ENCODE measurements around the gene ZNF311.
A peak's percentile ranks its signal among the peaks of the same experiment; 100 is the strongest.

ZNF311 gene

DNA sequence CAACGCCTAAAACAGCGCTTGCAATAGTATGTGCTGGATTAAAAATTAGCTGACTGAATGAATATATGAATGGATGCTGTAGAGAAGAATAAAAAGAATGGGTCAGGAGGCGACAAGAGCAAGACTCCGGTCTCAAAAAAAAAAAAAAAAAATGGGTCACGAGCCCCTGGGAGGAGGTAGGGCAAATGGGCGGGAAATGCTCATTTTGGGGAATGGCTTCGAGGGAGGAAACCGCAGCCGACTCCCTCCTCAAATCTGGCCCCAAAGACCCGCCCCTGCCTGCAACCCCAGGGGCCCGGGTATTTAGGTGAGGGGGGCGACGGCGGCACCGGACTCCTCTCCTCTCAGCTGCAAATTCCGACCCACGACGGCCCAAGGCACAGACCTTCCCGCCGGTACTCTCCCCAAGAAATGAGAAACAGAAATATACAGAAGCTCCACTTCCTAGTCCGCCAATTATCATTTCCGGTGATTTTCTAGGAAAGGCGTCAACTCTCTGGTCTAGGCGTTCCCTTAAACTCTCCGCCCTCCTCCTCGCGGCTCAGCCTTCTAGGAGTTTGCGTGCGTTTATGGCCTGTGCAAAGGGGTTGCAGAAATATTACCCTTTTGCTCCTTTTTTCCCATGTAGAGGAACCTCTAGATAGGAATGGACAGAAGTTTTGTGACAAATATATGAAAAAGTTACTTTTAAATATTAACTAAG lies at the start of gene ZNF311:
ZNF311 (minus strand) TSS at position 133 of the 703 bp plus-strand sequence. CDS start 1,361 bp downstream, outside the sequence.
- DNase-seq (ENCODE audit: low read depth), result peak; percentile 81

DNA sequence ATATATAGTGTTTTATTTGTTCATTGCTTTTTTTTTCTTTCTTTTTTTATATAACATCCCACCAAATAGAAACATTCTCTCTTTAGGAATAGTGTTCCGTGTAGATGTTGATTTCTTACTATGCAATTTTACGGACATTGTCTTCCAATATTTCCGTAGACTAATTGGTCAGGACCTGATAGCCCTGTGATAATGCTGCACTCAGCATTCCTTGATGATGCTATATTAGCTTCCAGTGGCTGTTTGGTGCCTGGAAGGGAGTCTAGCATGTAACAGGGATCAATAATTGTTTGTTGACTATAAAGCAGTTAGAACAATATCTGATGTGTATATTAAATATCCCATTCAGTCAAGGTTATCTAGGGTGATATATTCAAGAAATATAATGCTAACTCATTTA lies 46.6 kb upstream of the ZNF311 start:
- no peak for DNase-seq (ENCODE audit: low read depth)

DNA sequence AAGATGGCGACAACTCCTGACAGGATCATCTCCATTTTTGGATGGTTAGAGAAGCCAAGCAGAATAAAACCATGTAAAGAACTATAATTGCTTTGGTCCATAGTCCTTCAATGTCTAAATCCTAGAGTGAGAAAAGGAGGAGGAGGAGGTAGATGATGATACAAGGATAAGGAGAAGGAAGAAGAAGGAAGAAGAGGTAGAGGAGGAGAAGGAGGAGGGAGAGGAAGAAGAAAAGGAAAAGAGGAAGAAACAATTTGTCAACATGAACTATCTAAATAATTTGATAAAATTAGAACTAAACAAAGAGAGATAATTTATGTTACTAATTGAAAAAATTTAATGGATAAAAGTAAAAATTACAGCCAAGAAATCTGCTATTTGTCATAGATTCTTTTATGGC lies 40.0 kb upstream of the ZNF311 start, which contains the start of gene OR2W1:
OR2W1 (minus strand) TSS at position 101 of the 400 bp plus-strand sequence; CDS start at position 101, 0 bp downstream.
- no peak for DNase-seq (ENCODE audit: low read depth)

DNA sequence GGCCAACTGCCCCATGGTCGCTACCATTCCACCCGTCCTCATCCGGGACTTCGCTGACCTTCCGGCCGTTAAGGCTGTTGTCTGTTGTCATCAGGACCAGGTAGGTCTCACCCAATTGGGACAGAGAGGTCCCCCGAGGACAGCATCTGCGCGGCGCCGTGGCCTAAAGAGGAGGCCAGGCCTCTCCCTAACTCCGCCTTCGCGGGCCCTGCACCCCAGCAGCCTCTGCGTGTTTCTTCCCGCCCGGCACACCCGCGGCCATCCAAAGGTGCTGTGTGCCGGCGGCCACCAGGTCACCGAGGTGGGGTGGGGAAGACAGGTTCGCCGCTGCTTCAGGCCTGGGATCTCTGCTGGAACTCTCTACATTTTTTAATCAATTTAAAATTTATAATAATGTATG lies 30.8 kb upstream of the ZNF311 start:
- DNase-seq (ENCODE audit: low read depth), result no peak

DNA sequence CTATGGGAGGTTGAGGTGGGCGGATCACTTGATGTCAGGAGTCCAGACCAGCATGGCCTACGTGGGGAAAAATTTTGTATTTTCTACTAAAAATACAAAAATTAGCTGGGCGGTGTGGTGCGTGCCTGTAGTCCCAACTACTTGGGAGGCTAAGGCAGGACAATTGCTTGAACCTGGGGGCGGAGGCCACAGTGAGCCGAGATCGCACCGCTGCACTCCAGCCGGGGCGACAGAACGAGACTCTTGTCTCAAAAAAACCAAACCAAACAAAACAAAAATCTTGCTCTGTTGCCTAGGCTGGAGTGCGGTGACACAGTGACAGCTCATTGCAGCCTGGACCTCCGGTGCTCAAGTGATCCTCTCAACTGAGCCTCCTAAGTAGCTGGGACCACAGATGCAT lies 23.7 kb upstream of the ZNF311 start:
- no peak for DNase-seq (ENCODE audit: low read depth)

DNA sequence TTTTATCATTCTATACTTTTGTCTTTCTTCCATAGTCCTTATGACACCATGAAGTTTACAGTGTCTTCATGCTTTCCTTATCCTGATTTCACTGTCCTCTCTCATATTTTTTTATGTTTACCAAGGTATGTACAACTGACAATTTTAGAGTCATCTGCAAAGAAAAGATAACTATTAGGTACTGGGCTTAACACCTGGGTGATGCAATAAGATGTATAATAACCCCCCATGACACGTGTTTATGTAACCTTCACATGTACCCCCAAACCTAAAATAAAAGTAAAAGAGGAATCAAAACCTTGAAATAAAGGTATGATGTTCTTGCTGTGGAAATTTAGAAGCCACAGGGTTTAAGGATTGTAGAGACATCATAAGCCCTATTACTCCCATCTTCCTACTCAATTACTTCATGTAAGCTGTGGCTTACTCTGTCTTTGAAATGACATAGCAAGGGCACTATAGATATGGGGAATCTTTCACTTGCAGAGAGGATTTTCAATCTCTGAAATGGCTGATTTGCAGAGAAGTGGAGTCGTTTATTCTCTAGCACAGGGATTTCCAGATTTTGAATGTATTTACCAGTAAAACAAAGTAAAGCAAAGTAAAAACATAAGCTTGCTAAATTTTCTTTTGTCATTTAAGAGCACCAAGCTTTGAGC lies 20.9 kb upstream of the ZNF311 start:
- DNase-seq (ENCODE audit: low read depth), result no peak

DNA sequence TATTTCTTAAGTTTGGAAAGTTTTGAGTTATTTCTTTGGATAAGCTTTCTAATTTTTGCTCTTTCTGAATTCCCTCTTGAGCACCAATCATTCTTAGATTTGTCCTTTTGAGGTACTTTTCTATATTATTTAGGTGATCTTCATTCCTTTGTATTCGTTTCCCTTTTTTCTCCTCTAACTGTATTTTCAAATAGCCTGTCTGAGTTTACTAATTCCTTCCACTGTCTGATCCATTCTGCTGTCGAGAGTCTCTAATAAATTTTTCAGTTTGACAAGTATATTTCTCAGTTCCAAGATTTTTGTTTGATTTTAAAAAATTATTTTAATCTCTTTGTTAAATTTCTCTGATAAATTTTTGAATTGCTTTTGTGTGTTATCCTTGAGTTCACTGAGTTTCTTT lies 16.3 kb upstream of the ZNF311 start:
- no peak for DNase-seq (ENCODE audit: low read depth)

DNA sequence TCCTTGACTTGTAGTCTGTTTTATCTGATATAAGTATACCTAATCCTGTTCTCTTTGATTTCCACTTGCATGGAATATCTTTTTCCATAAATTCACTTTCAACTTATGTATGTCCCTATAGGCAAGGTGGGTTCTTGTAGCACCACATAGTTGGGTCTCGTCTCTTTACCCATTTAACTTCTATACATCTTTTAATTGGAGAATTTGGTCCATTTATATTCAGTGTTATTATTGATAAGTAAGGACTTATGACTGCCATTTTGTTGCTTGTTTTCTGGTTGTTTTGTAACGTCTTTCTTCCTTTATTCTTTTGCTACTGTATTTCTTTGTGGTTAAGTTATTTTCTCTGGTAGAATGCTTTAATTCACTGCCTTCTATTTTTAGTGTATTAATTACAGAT lies 14.5 kb upstream of the ZNF311 start:
- no peak for DNase-seq (ENCODE audit: low read depth)

DNA sequence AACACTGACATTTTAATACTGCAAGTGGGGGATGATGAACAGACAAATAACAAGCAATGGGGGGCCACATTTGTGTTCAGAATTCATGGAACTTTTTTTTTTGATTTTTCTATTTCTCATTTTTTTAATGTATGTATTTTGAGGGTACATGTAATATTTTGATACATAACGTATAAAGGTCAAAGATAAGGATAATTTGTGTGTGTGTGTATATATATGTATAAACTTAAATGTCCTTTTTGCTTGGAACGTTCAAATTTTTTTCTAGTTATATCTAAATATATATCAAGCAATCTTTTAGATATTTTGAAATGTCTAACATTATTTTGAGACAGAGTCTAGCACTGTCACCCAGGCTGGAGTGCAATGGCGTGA lies 12.3 kb upstream of the ZNF311 start:
- no peak for DNase-seq (ENCODE audit: low read depth)

DNA sequence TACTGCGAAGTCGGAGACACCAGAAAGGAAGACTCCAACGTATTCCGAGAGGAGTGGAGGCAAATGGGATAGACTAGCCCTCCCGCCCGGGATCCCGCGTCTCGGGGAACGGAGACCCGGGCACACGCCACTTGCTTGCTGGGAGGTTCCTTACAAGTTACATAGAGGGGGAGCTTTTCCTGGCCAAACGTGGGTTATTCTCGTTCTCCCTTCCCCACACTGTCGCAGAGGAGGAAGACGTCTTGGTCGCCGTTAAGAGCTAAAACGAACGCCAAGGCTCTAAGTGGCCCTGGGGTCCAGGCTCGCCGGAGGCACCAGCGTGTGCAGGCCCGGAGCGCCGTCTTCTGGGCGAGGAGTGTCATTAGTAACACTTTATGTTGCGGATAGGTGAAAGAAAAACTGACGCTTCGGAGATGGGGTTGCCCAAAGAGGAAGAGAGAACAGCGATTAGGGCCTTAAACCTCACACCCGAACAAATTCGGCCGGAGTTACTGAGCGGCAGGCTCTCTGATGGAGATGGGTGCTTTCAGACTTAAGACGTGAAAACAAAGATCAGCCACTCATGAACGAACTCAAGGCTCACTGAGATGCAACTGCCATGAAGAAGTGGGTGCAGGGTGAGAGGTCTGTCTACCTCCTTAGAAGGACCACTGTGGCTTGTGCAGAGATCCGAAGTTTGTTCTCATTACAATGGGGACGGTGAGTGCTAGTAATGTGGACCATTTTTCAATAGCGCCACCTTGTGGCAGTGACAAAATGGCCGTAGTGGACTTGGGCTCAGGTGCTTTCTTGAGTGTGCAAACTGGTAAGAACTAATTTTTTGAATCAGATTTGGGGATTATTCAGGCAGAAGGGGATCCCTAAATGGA lies 11.7 kb upstream of the ZNF311 start:
- peak; percentile 71 for DNase-seq (ENCODE audit: low read depth)

DNA sequence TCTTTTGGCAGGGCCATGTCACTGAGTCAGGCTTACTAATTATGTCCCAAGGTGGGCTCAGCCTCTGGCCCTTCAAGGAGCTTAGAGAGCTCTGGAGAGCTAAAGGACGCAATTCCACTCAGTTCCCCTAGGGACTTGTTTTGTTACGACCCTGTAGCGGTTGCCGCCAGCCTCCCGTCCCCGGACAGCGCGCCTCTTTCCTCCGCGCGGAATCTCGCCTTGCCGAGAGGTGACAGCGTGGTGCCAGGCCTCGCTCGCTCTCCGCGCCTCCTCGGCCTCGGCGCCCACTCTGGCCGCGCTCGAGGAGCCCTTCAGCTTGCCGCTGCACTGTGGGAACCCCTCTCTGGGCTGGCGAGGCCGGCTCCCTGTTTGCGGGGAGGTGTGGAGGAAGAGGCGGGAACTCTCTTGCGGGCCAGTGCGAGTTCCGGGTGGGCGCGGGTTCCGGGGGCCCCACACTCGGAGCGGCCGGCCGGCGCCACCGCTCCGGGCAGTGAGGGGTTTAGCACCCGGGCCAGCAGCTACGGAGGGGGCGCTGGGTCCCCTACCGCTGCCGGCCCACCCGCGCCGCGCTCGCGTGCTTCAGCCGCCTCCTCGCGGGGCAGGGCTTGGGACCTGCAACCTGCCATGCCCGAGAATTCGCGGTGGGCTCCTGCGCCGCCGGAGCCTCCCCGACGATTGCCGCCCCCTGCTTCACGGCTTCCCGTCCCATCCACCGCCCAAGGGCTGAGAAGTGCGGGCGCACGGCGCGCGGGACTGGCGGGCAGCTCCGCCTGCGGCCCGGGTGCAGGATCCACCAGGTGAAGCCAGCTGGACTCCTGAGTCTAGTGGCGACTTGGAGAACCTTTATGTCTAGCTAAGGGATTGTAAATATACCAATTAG lies 9.9 kb upstream of the ZNF311 start:
- no peak for DNase-seq (ENCODE audit: low read depth)

DNA sequence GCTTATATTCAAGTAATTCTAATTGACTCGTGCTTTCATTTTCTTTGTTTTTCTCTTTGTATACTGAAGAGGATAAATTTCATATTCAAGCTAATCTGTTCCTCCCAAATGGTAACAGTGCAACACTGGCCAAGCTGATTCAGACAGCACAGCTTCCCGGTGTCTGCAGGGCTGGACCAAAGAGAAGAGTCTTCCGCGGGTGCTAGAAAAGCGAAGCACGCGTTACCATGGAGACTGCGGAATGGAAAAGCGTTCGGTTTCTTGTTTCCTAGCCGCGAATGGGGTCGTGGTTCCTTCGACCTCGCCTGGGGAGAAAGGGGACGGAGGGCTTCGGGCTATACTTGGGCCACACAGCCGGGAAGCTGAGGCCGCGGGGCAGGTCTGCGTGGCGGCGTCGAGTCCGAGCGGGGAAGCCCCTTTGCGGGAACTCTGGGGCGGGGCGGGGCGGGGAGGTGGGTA lies 6.2 kb upstream of the ZNF311 start:
- DNase-seq (ENCODE audit: low read depth), result peak; percentile 66

DNA sequence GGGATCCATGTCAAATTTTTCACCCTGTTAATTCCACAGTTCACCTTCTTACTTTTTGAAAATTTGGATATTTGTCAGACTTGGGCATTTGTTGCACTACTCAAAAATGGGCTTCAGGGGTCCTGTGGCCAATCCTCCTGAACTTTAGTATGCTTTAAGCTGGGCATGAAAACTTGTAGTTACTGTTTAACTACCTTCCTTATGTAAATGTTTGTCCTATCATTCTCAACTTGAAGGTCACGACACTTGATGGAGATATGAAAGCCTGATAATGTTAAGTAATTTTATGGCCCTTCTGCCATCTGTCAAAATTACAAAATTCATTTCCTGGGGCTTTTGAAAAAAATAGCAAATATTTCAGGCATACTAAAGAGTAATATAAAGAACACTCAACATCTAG lies 4.2 kb upstream of the ZNF311 start:
- DNase-seq (ENCODE audit: low read depth), result no peak

DNA sequence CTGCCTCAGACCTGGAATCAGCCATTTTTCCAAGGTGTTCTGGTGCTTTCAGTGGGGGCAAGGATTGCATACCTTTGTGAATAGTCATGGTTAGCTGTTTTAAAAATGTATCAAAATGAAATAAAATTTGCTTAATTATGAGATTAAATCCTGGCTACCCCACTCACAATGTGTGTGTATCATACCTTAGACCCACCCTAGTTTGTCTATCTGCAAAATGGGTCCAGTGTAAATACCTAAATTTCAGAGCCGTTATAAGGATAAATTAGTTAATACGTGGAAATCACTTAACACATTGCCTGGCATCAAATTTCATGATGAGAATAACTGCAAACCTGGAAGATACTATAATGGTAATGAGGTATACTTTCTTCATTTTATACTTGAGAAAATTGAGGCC lies 3.0 kb upstream of the ZNF311 start:
- no peak for DNase-seq (ENCODE audit: low read depth)

DNA sequence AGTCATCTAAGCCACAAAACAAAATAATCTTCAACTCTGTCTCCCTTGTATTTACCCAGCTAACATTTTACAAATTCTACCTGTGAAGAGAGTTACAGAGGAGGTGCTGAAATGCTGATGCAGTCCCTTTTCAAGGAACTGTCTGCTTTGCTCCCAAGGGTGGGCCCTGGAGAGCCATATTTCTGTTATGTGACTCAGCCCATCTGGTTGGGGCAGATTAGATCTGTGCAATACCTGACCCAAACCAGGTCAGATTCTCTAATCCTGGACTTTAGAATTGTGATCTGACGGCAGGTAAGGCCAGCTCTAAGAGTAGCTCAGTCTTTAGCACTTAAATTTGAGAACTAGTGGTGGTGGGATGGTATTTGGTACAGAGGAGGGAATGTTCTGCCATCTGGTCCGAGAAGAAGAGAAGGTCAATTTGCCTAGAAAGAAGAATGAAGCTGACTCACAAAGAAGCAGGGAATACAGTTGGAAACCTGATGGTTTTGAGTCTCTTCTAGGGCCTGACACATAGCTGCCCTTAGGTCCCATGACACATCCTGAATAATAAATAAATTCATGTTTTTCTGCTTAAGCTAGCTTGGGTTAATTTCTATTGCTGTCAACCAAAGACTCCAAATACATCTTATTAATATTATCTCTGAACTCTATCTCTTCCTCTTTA lies 8.1 kb downstream of the ZNF311 start:
- DNase-seq (ENCODE audit: low read depth), result no peak

DNA sequence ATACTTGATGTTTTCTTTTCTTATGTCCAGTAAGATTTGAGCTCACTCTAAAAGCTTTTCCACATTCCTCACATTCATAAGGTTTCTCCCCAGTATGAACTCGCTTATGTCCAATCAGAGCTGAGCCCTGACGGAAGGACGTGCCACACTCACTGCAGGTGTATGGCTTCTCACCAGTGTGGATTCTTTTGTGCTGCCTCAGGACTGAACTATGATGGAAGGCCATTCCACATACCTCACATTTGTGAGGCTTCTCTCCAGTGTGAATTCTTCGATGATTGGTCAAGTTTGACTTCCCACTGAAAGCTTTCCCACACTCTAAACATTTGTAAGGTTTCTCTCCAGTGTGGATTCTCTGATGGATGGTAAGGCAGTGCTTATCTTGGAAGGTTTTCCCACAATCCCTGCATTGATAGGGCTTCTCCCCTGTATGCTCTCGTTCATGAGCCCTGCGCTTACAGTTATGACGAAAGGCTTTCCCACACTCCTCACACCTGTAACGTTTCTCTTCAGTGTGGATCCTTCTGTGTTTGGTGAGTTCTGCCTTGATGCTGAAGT lies 9.9 kb downstream of the ZNF311 start:
- DNase-seq (ENCODE audit: low read depth), result no peak

DNA sequence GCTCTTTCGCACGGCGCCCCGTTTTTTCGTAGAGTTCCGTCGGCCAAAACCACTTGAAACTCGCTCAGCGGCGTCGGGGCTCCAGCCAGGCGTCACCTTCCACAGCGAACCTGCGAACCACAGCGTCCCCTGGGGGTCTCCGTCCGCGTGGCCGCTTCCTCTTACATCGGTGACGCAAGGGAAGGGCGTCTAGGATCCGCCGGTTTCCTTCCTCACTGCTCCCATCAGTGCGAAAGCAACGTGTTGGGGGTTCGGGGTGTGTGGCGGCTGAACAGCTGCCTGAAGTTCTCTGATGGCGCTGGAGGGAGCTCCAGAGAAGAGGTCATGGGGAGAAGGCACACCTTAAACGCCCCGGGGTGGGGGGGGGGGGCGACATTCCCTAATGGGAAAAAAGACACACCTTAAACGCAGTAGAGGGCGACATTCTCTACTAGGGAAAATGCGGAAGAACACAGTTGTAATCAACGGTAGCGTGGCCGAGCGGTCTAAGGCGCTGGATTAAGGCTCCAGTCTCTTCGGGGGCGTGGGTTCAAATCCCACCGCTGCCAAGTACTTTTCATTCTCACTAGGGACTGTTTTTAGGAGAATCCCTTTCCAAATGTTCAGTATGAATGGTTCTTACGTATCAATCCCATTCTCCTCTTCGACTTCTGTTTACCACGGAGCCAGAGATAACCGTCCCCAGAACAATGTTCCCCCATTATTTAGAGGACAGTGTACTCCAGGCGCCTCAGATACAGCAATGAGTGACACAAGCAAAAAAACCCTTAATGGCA lies 16.4 kb downstream of the ZNF311 start:
- DNase-seq (ENCODE audit: low read depth), result peak; percentile 69

DNA sequence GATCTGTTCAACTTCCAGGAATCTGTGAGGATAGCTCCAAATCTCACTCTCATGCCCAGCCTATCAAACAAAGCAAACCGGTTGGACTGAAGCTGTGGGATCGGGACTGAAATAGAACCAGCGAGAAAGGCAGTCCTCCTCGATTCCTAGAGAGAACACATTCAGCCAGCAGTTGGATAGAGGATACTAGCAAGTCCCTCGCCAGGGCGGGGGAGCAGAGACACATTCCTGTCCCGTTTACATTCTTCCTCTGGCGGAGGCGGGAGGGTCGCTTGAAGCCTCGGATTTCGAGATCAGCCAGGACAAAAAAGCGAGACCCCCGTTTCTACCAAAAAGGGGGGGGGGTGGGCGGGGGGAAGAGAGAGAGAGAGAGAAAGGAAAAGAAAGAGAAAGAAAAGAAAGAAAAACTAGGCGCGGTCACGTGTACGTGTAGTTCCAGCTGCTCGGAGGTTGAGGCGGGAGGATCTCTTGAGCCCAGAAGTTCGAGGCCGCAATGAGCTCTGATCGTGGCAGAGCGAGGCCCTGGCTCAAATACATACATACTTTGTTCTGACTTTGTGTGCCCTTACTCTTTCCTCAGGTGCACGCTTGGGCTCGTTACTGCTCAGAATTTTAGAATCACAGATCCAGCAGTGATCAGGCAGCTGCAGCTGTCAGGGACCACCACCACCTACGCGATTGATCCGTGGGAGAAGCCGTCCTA lies 19.5 kb downstream of the ZNF311 start:
- peak; percentile 99 for DNase-seq (ENCODE audit: low read depth)

DNA sequence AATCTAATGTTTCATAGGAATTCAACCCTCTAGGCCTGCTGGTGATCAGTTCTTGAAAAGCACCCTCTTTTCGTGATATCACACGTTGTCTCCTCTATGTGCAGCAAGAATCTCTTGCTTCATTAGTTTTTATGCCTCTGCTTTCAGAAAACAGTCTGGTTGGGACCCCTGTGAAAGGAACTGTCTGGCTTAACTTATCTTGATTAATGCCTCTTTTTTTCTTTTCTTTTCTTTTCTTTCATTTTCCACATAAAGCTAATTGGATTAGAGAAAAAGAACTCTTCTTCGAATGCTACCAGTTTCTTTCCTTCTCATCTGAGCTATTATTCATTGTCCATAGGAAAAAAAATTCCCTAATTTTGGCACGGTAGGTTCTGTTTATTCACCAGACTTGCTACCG lies 21.3 kb downstream of the ZNF311 start:
- no peak for DNase-seq (ENCODE audit: low read depth)

Measured in amniotic epithelial cell (primary cell).